Activated CD4-positive, alpha-beta T cell treated with anti-CD3 and anti-CD28 coated beads, Interleukin-2, amount 10 ng/mL, durations not matched to agents 7 days and 5 days (primary cell): Measurements from ENCODE around the gene HYCC1. TPM values are rescaled to one million over a fixed set of nuclear protein-coding genes. Genes with fewer than 3 reads are reported as not detected.
A peak's percentile ranks its signal among the peaks of the same experiment; 100 is the strongest.

Source experiments
- CTCF ChIA-PET: fragments of 350-600 bp; sonication (Branson Sonifier 250); formaldehyde crosslinking; loops from one replicate; lab custom pipeline; 2021; ENCODE audit warnings: antibody characterized with exemption; lab: Charles Lee
- POLR2A ChIA-PET: fragments of 350-600 bp; sonication (Branson Sonifier 250); formaldehyde crosslinking; loops from one replicate; lab custom pipeline; 2021; ENCODE audit warnings: antibody characterized with exemption; lab: Charles Lee
- DNase-seq: peaks from one replicate; pipeline ENCODE4 v3.0.0-alpha.2; 2020
- H3K27ac Mint-ChIP-seq: one replicate; pipeline ENCODE4 v1.8.0; 2021; ENCODE audit warnings: mild to moderate bottlenecking, moderate library complexity, mixed read lengths
- H3K27me3 Mint-ChIP-seq: one replicate; pipeline ENCODE4 v1.8.0; 2021; ENCODE audit warnings: mixed read lengths
- H3K36me3 Mint-ChIP-seq: one replicate; pipeline ENCODE4 v1.8.0; 2021; ENCODE audit warnings: low read depth, mixed read lengths
- H3K4me1 Mint-ChIP-seq: one replicate; pipeline ENCODE4 v1.8.0; 2021; ENCODE audit warnings: mixed read lengths
- H3K4me3 Mint-ChIP-seq: one replicate; pipeline ENCODE4 v1.8.0; 2021; ENCODE audit warnings: mild to moderate bottlenecking, moderate library complexity, mixed read lengths
- H3K9me3 Mint-ChIP-seq: one replicate; pipeline ENCODE4 v1.8.0; 2021; ENCODE audit warnings: mixed read lengths
- total RNA-seq, 2 experiments: library from RNA; stranded (reverse); gene quantifications; one replicate each; pipeline ENCODE4 v1.2.3, GENCODE V29; 2021

HYCC1 gene
- total RNA-seq, 2 experiments from 2014 or later: 47.2 to 54.2 TPM

GRCh38 chr7:23012908-23013714 is 819 bp downstream of the HYCC1 start:
- DNase-seq: peak; percentile 24
- POLR2A ChIA-PET: interaction anchor here (0.7 kb wide), 1 partner anchor 328 kb away, joined by 6 read pairs; no protein-coding TSS in a partner anchor
- CTCF ChIA-PET: interaction anchor here (0.6 to 2.8 kb wide), 6 partner anchors 11 to 235 kb away, joined by 3 to 8 read pairs (median 3); no protein-coding TSS in a partner anchor
- H3K9me3 Mint-ChIP-seq: peaks cover 7% of the 10 kb centered on the region
- H3K27ac Mint-ChIP-seq: no peak overlapping the region
- peaks cover 31% of the 10 kb centered on the region for H3K4me1 Mint-ChIP-seq
- no peak overlapping the region for H3K4me3 Mint-ChIP-seq
- peaks cover 17% of the 10 kb centered on the region for H3K36me3 Mint-ChIP-seq
- H3K27me3 Mint-ChIP-seq: no peaks in the 10 kb centered on the region

- ChIA-PET CTCF (interaction anchor here (0.9 to 2.8 kb wide), 5 partner anchors 11 to 234 kb away, joined by 3 to 8 read pairs (median 3); no protein-coding TSS in a partner anchor), POLR2A (interaction anchor here (0.7 kb wide), 1 partner anchor 327 kb away, joined by 6 read pairs; no protein-coding TSS in a partner anchor)
- Mint-ChIP-seq H3K27ac (no peak overlapping the region), H3K4me1 (peaks cover 26% of the 10 kb centered on the region), H3K36me3 (peaks cover 17% of the 10 kb centered on the region), H3K9me3 (peaks cover 7% of the 10 kb centered on the region), H3K4me3 (no peak overlapping the region), H3K27me3 (no peaks in the 10 kb centered on the region)
- DNase-seq: no peak
These were observed 1.7 kb downstream of the HYCC1 start for GRCh38 chr7:23012186-23012585.

GRCh38 chr7:23011222-23011924 is 2.6 kb downstream of the HYCC1 start:
- DNase-seq: no peak
- Mint-ChIP-seq H3K36me3 (peaks cover 19% of the 10 kb centered on the region), H3K4me3 (no peak overlapping the region), H3K9me3 (peaks cover 5% of the 10 kb centered on the region), H3K27me3 (no peaks in the 10 kb centered on the region), H3K4me1 (peaks cover 18% of the 10 kb centered on the region), H3K27ac (no peak overlapping the region)
- ChIA-PET POLR2A (no interaction called here), CTCF (interaction anchor here (1.3 to 2.8 kb wide), 2 partner anchors 15 to 22 kb away, joined by 3 to 8 read pairs; no protein-coding TSS in a partner anchor)

DNA sequence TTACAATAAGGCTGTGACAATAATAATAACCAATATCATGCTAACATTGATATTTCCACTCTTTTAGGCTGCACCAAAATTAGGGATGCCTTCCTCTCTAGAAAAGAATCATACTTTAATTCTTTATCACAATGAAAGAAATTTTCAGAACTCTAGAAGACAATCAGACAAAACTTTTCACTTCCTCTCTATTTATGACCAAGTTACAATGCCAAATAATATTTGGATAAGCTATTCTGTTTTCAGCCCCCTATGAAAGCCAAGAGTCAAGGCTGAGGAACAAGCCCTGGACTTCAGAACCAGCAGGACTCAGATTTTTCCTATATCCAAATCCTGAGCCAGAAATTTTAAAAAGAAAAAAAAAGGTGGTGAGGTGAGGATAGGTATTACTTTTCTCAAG is 4.6 kb downstream of the HYCC1 start:
- H3K27ac Mint-ChIP-seq: no peak overlapping the region
- peaks cover 13% of the 10 kb centered on the region for H3K4me1 Mint-ChIP-seq
- DNase-seq: no peak
- peaks cover 11% of the 10 kb centered on the region for H3K36me3 Mint-ChIP-seq
- no peaks in the 10 kb centered on the region for H3K27me3 Mint-ChIP-seq
- no peak overlapping the region for H3K4me3 Mint-ChIP-seq
- CTCF ChIA-PET: interaction anchor here (1.3 kb wide), 1 partner anchor 155 kb away, joined by 3 read pairs; no protein-coding TSS in a partner anchor
- POLR2A ChIA-PET: no interaction called here
- no peaks in the 10 kb centered on the region for H3K9me3 Mint-ChIP-seq

- no peak for DNase-seq
- no peak overlapping the region for H3K4me3 Mint-ChIP-seq
- CTCF ChIA-PET: interaction anchor here (1.1 to 1.3 kb wide), 4 partner anchors 8 to 101 kb away, joined by 3 to 7 read pairs (median 3); partner anchors contain the start of gene KLHL7
- POLR2A ChIA-PET: no interaction called here
- no peaks in the 10 kb centered on the region for H3K9me3 Mint-ChIP-seq
- peaks cover 45% of the 10 kb centered on the region for H3K4me1 Mint-ChIP-seq
- peaks cover 6% of the 10 kb centered on the region for H3K36me3 Mint-ChIP-seq
- no peak overlapping the region for H3K27ac Mint-ChIP-seq
- no peaks in the 10 kb centered on the region for H3K27me3 Mint-ChIP-seq
These were observed 9.7 kb downstream of the HYCC1 start for GRCh38 chr7:23004247-23004520.

DNA sequence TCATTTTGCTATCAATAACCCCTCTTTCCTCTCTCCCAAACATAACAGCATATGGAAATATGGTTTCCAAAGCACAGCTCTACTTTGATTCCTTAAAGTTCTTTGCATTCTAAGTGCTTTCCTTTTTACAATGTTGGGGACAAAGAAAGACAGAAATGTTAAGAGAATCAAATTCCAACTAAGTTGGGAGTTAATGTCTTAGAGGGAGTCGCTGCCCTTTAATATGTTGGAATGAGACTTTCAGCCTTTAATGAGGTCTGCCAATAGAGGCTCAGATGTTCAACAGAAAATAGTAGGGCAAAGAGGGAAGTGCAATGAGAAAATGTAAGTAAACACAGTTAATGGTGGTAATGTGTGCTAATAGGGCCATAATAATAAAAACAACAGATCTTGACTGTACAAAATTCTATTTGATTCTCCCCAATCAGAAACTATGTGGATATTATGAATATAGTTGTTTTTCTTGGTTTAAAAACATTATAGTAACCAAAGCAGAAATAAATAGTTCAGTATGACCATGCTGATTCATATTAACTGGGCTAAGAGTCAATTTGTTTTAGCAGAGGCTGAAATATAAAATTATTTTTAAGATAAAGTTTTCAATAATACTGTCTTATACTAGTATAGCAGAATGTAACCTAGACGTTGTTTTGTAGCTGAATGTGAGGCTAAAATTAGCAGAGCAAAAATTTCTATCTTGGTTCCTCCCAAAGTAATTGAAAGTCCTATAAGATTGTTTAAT is 10.3 kb downstream of the HYCC1 start:
- Mint-ChIP-seq H3K27me3 (no peaks in the 10 kb centered on the region), H3K4me1 (peaks cover 47% of the 10 kb centered on the region), H3K4me3 (no peak overlapping the region), H3K27ac (no peak overlapping the region), H3K36me3 (peaks cover 6% of the 10 kb centered on the region), H3K9me3 (no peaks in the 10 kb centered on the region)
- ChIA-PET CTCF (interaction anchor here (1.1 to 1.5 kb wide), 2 partner anchors 15 to 52 kb away, joined by 3 to 4 read pairs; no protein-coding TSS in a partner anchor), POLR2A (no interaction called here)
- DNase-seq: no peak

- Mint-ChIP-seq H3K4me3 (no peak overlapping the region), H3K27ac (no peak overlapping the region), H3K27me3 (no peaks in the 10 kb centered on the region)
These were observed 11.2 kb downstream of the HYCC1 start for GRCh38 chr7:23002698-23003097.

GRCh38 chr7:23001610-23002009 is 12.3 kb downstream of the HYCC1 start:
- Mint-ChIP-seq H3K36me3 (peaks cover 9% of the 10 kb centered on the region), H3K9me3 (no peaks in the 10 kb centered on the region), H3K4me3 (no peak overlapping the region), H3K27ac (peak overlapping the region; percentile 62), H3K27me3 (no peaks in the 10 kb centered on the region), H3K4me1 (peaks cover 49% of the 10 kb centered on the region)
- ChIA-PET POLR2A (no interaction called here), CTCF (interaction anchor here (0.6 to 1.5 kb wide), 2 partner anchors 14 to 300 kb away, joined by 3 to 4 read pairs; no protein-coding TSS in a partner anchor)
- no peak for DNase-seq

More at GRCh38 chr7:23002698-23003097, 11.2 kb downstream of the HYCC1 start:
- POLR2A ChIA-PET: no interaction called here
- DNase-seq: no peak
- CTCF ChIA-PET: interaction anchor here (0.9 to 1.5 kb wide), 2 partner anchors 13 to 14 kb away, joined by 3 to 4 read pairs; no protein-coding TSS in a partner anchor
- H3K36me3 Mint-ChIP-seq: peaks cover 12% of the 10 kb centered on the region
- H3K4me1 Mint-ChIP-seq: peaks cover 49% of the 10 kb centered on the region
- no peaks in the 10 kb centered on the region for H3K9me3 Mint-ChIP-seq

- Mint-ChIP-seq H3K27ac (peak overlapping the region; percentile 5), H3K9me3 (no peaks in the 10 kb centered on the region), H3K36me3 (peaks cover 8% of the 10 kb centered on the region), H3K4me1 (peaks cover 47% of the 10 kb centered on the region), H3K4me3 (no peak overlapping the region), H3K27me3 (no peaks in the 10 kb centered on the region)
- ChIA-PET CTCF (interaction anchor here (1.5 kb wide), 1 partner anchor 13 kb away, joined by 4 read pairs; no protein-coding TSS in a partner anchor), POLR2A (no interaction called here)
- no peak for DNase-seq
These were observed 13.2 kb downstream of the HYCC1 start for GRCh38 chr7:23000597-23001360.

GRCh38 chr7:22998519-22998896 is 15.4 kb downstream of the HYCC1 start:
- DNase-seq: no peak
- H3K27me3 Mint-ChIP-seq: no peaks in the 10 kb centered on the region
- H3K27ac Mint-ChIP-seq: no peak overlapping the region
- CTCF ChIA-PET: no interaction called here
- no peak overlapping the region for H3K4me3 Mint-ChIP-seq
- H3K4me1 Mint-ChIP-seq: peaks cover 52% of the 10 kb centered on the region
- POLR2A ChIA-PET: no interaction called here
- no peaks in the 10 kb centered on the region for H3K9me3 Mint-ChIP-seq
- peaks cover 19% of the 10 kb centered on the region for H3K36me3 Mint-ChIP-seq

GRCh38 chr7:22997871-22998518 is 15.9 kb downstream of the HYCC1 start:
- peaks cover 19% of the 10 kb centered on the region for H3K36me3 Mint-ChIP-seq
- no peak overlapping the region for H3K4me3 Mint-ChIP-seq
- POLR2A ChIA-PET: no interaction called here
- H3K9me3 Mint-ChIP-seq: no peaks in the 10 kb centered on the region
- no peak for DNase-seq
- H3K4me1 Mint-ChIP-seq: peaks cover 56% of the 10 kb centered on the region
- H3K27ac Mint-ChIP-seq: no peak overlapping the region
- H3K27me3 Mint-ChIP-seq: no peaks in the 10 kb centered on the region
- CTCF ChIA-PET: interaction anchor here (0.5 kb wide), 1 partner anchor 141 kb away, joined by 4 read pairs; no protein-coding TSS in a partner anchor
